Astrocyte of the spinal cord (primary cell): ENCODE results near the gene CDYL.
A peak's percentile ranks its signal among the peaks of the same experiment; 100 is the strongest.

Source experiments
- DNase-seq: peaks from one replicate; pipeline ENCODE4 v3.0.0; 2011; ENCODE audit warnings: low read depth, low spot score
- H3K4me3 ChIP-seq: 2 replicates; pipeline ENCODE4 v1.5.1; 2011; ENCODE audit warnings: low read depth, mild to moderate bottlenecking, low read length, moderate library complexity
- in situ Hi-C: cut with HindIII; loops from 2 replicates; pipeline ENCODE4 v1.10.0; 2017; ENCODE audit warnings: low sequenced_read_pairs
- TF ChIP-seq, protein P1 (sequence below): IDR thresholded peaks from 2 replicates; pipeline ENCODE4 v1.5.1; 2012; ENCODE audit warnings: low read depth, mild to moderate bottlenecking, low read length, inconsistent platforms

CDYL gene

DNA sequence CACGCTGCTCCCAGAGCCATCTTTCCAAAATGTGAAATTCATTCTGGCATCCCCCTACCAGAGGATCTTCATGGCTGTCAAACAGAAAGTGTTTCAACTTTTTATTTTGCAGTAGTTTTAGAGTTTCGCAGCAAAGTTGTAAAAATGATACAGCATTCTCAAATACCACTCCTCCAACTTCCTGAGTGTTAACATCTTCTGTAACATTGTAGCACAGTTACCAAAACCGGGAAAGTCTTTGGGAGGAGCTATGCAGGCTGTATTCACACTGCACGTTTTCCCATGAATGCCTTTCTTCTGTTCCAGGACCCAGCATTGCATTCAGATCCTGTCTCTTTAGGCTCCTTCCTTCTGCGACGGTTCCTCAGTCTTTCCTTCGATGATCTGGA, 30.1 kb downstream of the CDYL start:
- DNase-seq: no peak
- in situ Hi-C loops: no loop called here
- H3K4me3 ChIP-seq: no peak overlapping the region
- TF ChIP-seq, protein P1, sequence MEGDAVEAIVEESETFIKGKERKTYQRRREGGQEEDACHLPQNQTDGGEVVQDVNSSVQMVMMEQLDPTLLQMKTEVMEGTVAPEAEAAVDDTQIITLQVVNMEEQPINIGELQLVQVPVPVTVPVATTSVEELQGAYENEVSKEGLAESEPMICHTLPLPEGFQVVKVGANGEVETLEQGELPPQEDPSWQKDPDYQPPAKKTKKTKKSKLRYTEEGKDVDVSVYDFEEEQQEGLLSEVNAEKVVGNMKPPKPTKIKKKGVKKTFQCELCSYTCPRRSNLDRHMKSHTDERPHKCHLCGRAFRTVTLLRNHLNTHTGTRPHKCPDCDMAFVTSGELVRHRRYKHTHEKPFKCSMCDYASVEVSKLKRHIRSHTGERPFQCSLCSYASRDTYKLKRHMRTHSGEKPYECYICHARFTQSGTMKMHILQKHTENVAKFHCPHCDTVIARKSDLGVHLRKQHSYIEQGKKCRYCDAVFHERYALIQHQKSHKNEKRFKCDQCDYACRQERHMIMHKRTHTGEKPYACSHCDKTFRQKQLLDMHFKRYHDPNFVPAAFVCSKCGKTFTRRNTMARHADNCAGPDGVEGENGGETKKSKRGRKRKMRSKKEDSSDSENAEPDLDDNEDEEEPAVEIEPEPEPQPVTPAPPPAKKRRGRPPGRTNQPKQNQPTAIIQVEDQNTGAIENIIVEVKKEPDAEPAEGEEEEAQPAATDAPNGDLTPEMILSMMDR: no peak

DNA sequence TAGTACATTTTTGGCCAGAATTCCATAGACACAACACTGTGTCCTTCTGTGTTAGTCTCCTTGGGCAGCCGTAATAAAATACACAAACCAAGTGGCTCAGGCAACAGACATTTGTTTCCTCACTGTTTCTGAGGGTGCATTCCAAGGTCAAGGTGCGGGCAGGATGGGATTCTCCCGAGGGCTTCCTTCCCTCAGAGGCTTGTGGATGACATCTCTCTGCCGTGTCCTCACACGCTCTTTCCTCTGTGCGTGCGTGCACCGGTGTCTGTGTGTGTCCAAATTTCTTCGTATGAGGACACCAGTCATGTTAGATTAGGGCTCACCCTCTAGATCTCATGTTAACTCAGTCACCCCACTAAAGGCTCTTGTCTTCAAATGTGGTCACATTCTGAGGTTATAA, 30.6 kb downstream of the CDYL start:
- DNase-seq: no peak
- no peak overlapping the region for H3K4me3 ChIP-seq
- in situ Hi-C loops: no loop called here
- TF ChIP-seq, protein P1: no peak

GRCh38 chr6:4808396-4808795, 32.2 kb downstream of the CDYL start:
- H3K4me3 ChIP-seq: no peak overlapping the region
- DNase-seq: no peak
- TF ChIP-seq, protein P1: no peak
- in situ Hi-C loops: no loop called here

DNA sequence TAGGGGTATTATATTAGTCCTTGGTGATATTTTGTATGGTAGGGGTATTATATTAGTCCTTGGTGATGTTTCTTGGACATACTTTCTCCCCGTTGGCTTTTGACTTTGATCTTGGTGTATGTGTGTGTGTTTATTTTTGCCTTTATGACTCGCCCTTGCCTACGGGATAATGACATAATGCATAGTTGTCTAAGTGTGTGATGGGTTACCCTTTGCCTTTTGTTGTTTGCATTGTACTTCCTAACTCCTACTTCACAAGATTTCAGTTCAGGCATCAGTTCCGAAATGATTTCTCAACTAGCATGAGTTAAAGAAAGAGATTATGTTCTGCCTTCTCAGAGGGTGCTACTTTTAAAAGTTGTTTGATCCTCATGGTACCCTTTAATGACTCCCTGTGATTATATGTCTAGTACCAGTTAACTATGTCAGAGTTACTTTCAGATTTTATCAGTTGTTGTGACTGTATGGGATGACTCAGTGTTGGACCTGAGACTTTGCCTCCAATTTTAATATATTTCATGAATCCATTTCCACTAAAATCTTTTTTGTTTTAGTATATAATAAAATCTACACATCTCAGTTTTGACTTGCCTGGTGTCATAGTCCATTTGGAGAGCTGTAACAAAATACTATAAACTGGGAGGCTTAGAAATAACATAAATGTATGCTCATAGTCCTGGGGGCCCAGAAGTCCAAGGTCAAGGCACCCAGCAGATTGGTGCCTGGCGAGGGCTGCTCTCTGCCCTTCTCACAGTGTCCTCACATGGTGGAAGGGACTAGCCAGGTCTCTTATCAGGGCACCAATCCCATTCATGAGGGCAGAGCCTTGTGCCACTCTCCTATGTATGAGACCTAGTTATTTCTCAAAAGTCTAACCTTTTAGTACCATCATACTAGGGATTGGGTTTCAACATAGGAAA, 34.1 kb downstream of the CDYL start:
- no peak overlapping the region for H3K4me3 ChIP-seq
- in situ Hi-C loops: no loop called here
- TF ChIP-seq, protein P1: no peak
- DNase-seq: peak; percentile 60

- TF ChIP-seq, protein P1: no peak
- no peak overlapping the region for H3K4me3 ChIP-seq
- in situ Hi-C loops: no loop called here
- no peak for DNase-seq
These were observed 35.9 kb downstream of the CDYL start for GRCh38 chr6:4812068-4812467.

DNA sequence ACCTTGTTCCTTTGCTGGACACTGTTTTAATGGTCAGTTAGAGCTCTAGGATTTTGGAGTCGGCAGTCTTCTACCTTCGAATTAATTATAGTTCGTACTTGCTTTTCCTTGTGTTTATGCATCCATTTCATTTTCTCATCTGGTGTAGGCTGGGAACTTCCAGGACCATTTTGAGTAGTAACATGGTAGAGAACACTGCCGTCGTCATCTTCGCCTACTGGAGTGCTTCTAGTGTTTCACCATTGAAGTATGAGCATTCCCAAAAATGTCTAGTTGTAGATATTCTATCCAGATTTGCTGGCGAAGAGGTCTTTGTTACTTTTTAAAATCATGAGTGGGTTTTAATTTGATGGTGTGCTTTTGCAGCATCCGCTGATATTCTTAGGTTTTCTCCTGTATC, 36.9 kb downstream of the CDYL start:
- DNase-seq: no peak
- in situ Hi-C loops: no loop called here
- TF ChIP-seq, protein P1: no peak
- no peak overlapping the region for H3K4me3 ChIP-seq
